Keratinocyte (primary cell): ENCODE data around the gene TNFAIP3. TPM values are rescaled to one million over a fixed set of nuclear protein-coding genes. Genes with fewer than 3 reads are reported as not detected.
A peak's percentile ranks its signal among the peaks of the same experiment; 100 is the strongest.

ENCODE experiments used
- DNase-seq: peaks from one replicate; pipeline ENCODE4 v3.0.0-alpha.2; 2011; ENCODE audit warnings: low read depth, missing footprints, low spot score
- FAIRE-seq: peaks from 2 replicates; lab custom pipeline; 2011; peaks lifted over from hg19 to GRCh38; lab: Jason Lieb, UNC
- H2AFZ ChIP-seq: 2 replicates; pipeline ENCODE4 v1.6.0; 2012; ENCODE audit warnings: low read length, control low read depth, inconsistent platforms; ENCODE audit not compliant: control insufficient read depth
- H3K27ac ChIP-seq: 2 replicates; pipeline ENCODE4 v1.5.1; 2011; ENCODE audit warnings: low read length; ENCODE audit not compliant: control insufficient read depth, insufficient read depth
- H3K27me3 ChIP-seq: 3 replicates; pipeline ENCODE4 v1.6.0; 2011; ENCODE audit warnings: low read length; ENCODE audit not compliant: control insufficient read depth, insufficient read depth; ENCODE audit errors: extremely low read depth
- H3K36me3 ChIP-seq, 2 experiments: 2 replicates in 1 of 2; 3 replicates in 1 of 2; pipeline ENCODE4 v1.5.1; 2011; ENCODE audit warnings: low read length in 2 of 2, mild to moderate bottlenecking in 1 of 2; ENCODE audit not compliant: control insufficient read depth in 2 of 2, insufficient read depth in 2 of 2; ENCODE audit errors: extremely low read depth in 1 of 2
- H3K4me1 ChIP-seq: 3 replicates; pipeline ENCODE4 v1.5.1; 2011; ENCODE audit warnings: low read length; ENCODE audit not compliant: control insufficient read depth, insufficient read depth; ENCODE audit errors: extremely low read depth
- H3K4me2 ChIP-seq: 3 replicates; pipeline ENCODE4 v1.6.0; 2011; ENCODE audit warnings: low read depth, low read length; ENCODE audit not compliant: control insufficient read depth, insufficient read depth; ENCODE audit errors: extremely low read depth
- H3K4me3 ChIP-seq, 3 experiments: fragments of 200-600 bp in 1 of 3; sonication (generic) in 1 of 3; 2 replicates in 2 of 3; 3 replicates in 1 of 3; pipeline ENCODE4 v1.5.1; 2011 to 2016; ENCODE audit warnings: low read length in 3 of 3, mild to moderate bottlenecking in 3 of 3, control low read depth in 2 of 3, inconsistent platforms in 1 of 3, low read depth in 1 of 3, mixed read lengths in 1 of 3, mixed run types in 1 of 3, moderate library complexity in 1 of 3; ENCODE audit not compliant: control insufficient read depth in 2 of 3, insufficient read depth in 2 of 3; ENCODE audit errors: extremely low read depth in 1 of 3
- H3K79me2 ChIP-seq: 2 replicates; pipeline ENCODE4 v1.6.0; 2012; ENCODE audit warnings: low read length; ENCODE audit not compliant: control insufficient read depth, insufficient read depth
- H3K9ac ChIP-seq: 3 replicates; pipeline ENCODE4 v1.6.0; 2011; ENCODE audit warnings: low read length; ENCODE audit not compliant: control insufficient read depth, insufficient read depth; ENCODE audit errors: extremely low read depth
- H3K9me1 ChIP-seq: 3 replicates; pipeline ENCODE4 v1.6.0; 2011; ENCODE audit warnings: low read length; ENCODE audit not compliant: control insufficient read depth, insufficient read depth; ENCODE audit errors: extremely low read depth
- H3K9me3 ChIP-seq: 2 replicates; pipeline ENCODE4 v1.5.1; 2012; ENCODE audit warnings: low read depth, low read length; ENCODE audit not compliant: control insufficient read depth
- H4K20me1 ChIP-seq: 3 replicates; pipeline ENCODE4 v1.6.0; 2011; ENCODE audit warnings: low read length; ENCODE audit not compliant: control insufficient read depth, insufficient read depth; ENCODE audit errors: extremely low read depth
- CTCF ChIP-seq, 3 experiments: IDR thresholded peaks in 1 of 3; conservative IDR thresholded peaks in 1 of 3; optimal IDR thresholded peaks in 1 of 3; 2 replicates in 2 of 3; 3 replicates in 1 of 3; pipeline versions ENCODE3 to v1.5.1; 2011; ENCODE audit warnings: low read length in 3 of 3, mild to moderate bottlenecking in 3 of 3, moderate library complexity in 2 of 3, control low read depth in 1 of 3, inconsistent platforms in 1 of 3; ENCODE audit not compliant: insufficient read depth in 2 of 3; ENCODE audit errors: extremely low read depth in 1 of 3
- EZH2 ChIP-seq: IDR thresholded peaks from one replicate; pipeline ENCODE4 v1.6.1; 2012; ENCODE audit warnings: inconsistent platforms, mild to moderate bottlenecking, low read length, moderate library complexity
- dilution Hi-C: fragments of 300-500 bp; cut with MboI; formaldehyde crosslinking; loops from one replicate; pipeline ENCODE4 v1.7.0; 2020; ENCODE audit warnings: low sequenced_read_pairs; ENCODE audit not compliant: extremely low pct_ligation_motif_present
- polyA plus RNA-seq, 5 experiments: library from polyadenylated mRNA; depleted of rRNA in 3 of 5; stranded (reverse) in 3 of 5; stranded (forward) in 1 of 5; unstranded in 1 of 5; fragments of >200 nt; gene quantifications; 1 replicate in 1 of 5; 2 replicates in 3 of 5; 3 replicates in 1 of 5; pipeline versions ENCODE4 v1.2.1 to v1.2.3, GENCODE V29; 2011 to 2012; ENCODE audit warnings: missing spikeins in 2 of 5, low read depth in 1 of 5, low replicate concordance in 1 of 5

TNFAIP3 gene
- polyA plus RNA-seq, 1 donor (not counting 4 experiments of a cell fraction or from before 2014, with no cell fraction given): 141 TPM

GRCh38 chr6:137860394-137861005 is 6.6 kb upstream of the TNFAIP3 start:
- Histone ChIP-seq H3K27ac (no peak overlapping the region), H3K4me1 (peaks cover 8% of the 10 kb centered on the region), H4K20me1 (no peaks in the 10 kb centered on the region), H3K27me3 (no peaks in the 10 kb centered on the region), H2AFZ (no peak overlapping the region), H3K9ac (no peak overlapping the region), H3K79me2 (no peaks in the 10 kb centered on the region), H3K4me2 (no peak overlapping the region), H3K9me1 (no peaks in the 10 kb centered on the region), H3K4me3 (no peak overlapping the region), H3K36me3 (no peaks in the 10 kb centered on the region), H3K9me3 (no peaks in the 10 kb centered on the region)
- TF ChIP-seq EZH2: no peak
- TF ChIP-seq CTCF (optimal IDR thresholded peaks at IDR 0.05 in 1 of 3, IDR thresholded peaks at IDR 0.05 in 1 of 3, conservative IDR thresholded peaks at IDR 0.05 in 1 of 3; ENCODE audit: extremely low read depth in 1 of 3, insufficient read depth in 2 of 3, low read length in 3 of 3): no peak
- FAIRE-seq (no peak), DNase-seq (no peak)
- dilution Hi-C loops: no loop called here

- H3K9me3 ChIP-seq: no peaks in the 10 kb centered on the region
- no peak overlapping the region for H3K9ac ChIP-seq
- peaks cover 16% of the 10 kb centered on the region for H3K4me1 ChIP-seq
- TF ChIP-seq CTCF (optimal IDR thresholded peaks at IDR 0.05 in 1 of 3, IDR thresholded peaks at IDR 0.05 in 1 of 3, conservative IDR thresholded peaks at IDR 0.05 in 1 of 3; ENCODE audit: extremely low read depth in 1 of 3, insufficient read depth in 2 of 3, low read length in 3 of 3) (no peak), EZH2 (no peak)
- dilution Hi-C loops: no loop called here
- no peak overlapping the region for H3K27ac ChIP-seq
- no peaks in the 10 kb centered on the region for H3K79me2 ChIP-seq
- H3K9me1 ChIP-seq: no peaks in the 10 kb centered on the region
- H4K20me1 ChIP-seq: no peaks in the 10 kb centered on the region
- no peak overlapping the region for H3K4me3 ChIP-seq
- no peak overlapping the region for H3K4me2 ChIP-seq
- DNase-seq: no peak
- FAIRE-seq: peak; percentile 57
- no peaks in the 10 kb centered on the region for H3K27me3 ChIP-seq
- peak overlapping the region; percentile 6 for H2AFZ ChIP-seq
- no peaks in the 10 kb centered on the region for H3K36me3 ChIP-seq
Observed at GRCh38 chr6:137861550-137862337, 5.3 kb upstream of the TNFAIP3 start.
